ENCODE results near the gene AOC2. TPM values are rescaled to one million over a fixed set of nuclear protein-coding genes. Genes with fewer than 3 reads are reported as not detected.
A peak's percentile ranks its signal among the peaks of the same experiment; 100 is the strongest.
"Not testable (repeated sequence)": the region's sequence is repeated elsewhere in the genome, so short reads cannot be mapped to it uniquely, and the experiment has no call there.

AOC2 gene
- total RNA-seq, 1 experiment from 2014 or later = 7.1 TPM

- Mint-ChIP-seq H3K27me3 (ENCODE audit: low read depth) (no peaks in the 10 kb centered on the region), H3K27ac (peak overlapping the region in 1 of 3 experiments; percentile 25; a peak in 1 of 7 replicates), H3K4me3 (no peak overlapping the region), H3K9me3 (no peaks in the 10 kb centered on the region; a peak in 1 of 5 replicates), H3K36me3 (ENCODE audit: insufficient read depth in 1 of 3, low read depth in 3 of 3) (no peaks in the 10 kb centered on the region; a peak in 1 of 7 replicates), H3K4me1 (peaks cover 4 to 8% of the 10 kb centered on the region in 2 experiments; a peak in 2 of 4 replicates)
- H3K27me3 ChIP-seq (ENCODE audit: insufficient read depth, low read length) = no peaks in the 10 kb centered on the region
- no peaks in the 10 kb centered on the region for H3K79me1 ChIP-seq (ENCODE audit: insufficient read depth, low read depth, low read length, poor library complexity, severe bottlenecking)
- no peak overlapping the region for H2AFZ ChIP-seq (ENCODE audit: low read length)
- H3K4ac ChIP-seq (ENCODE audit: low read depth, low read length) = no peak overlapping the region
- no peak overlapping the region for H3K27ac ChIP-seq (ENCODE audit: insufficient read length, low read depth, low read length)
- no peak overlapping the region for H2BK120ac ChIP-seq (ENCODE audit: low read depth, low read length, poor library complexity, severe bottlenecking)
- no peak overlapping the region for H2BK12ac ChIP-seq (ENCODE audit: insufficient read length, low read depth, low read length)
- no peak overlapping the region for H3K4me2 ChIP-seq (ENCODE audit: insufficient read depth, insufficient read length, low read length)
- no peaks in the 10 kb centered on the region for H4K20me1 ChIP-seq (ENCODE audit: control insufficient read depth, insufficient read depth, insufficient read length)
- no CpG with 5 or more reads among the region's 8 CpGs for WGBS (ENCODE audit: extremely low coverage, insufficient read length, low lambda C conversion rate)
- H2BK15ac ChIP-seq (ENCODE audit: low read depth, low read length) = no peak overlapping the region
- H3K9ac ChIP-seq (ENCODE audit: extremely low read depth, insufficient read length, low read length) = no peak overlapping the region
- no peak overlapping the region for H2BK5ac ChIP-seq (ENCODE audit: insufficient read length, low read length)
- no peak for DNase-seq
- no peaks in the 10 kb centered on the region for H3K9me3 ChIP-seq (ENCODE audit: control insufficient read depth, low read depth, low read length)
- no peaks in the 10 kb centered on the region for H3K4me1 ChIP-seq (ENCODE audit: insufficient read depth, low read length)
- H3K56ac ChIP-seq (ENCODE audit: insufficient read length, low read depth, low read length) = no peak overlapping the region
- H4K91ac ChIP-seq (ENCODE audit: insufficient read length, low read depth, low read length) = no peak overlapping the region
- H3K23ac ChIP-seq (ENCODE audit: insufficient read length, low read depth, low read length) = no peak overlapping the region
- TF ChIP-seq CTCF (conservative IDR thresholded peaks at IDR 0.05) = no peak
- no peak overlapping the region for H4K8ac ChIP-seq (replicated peaks; ENCODE audit: insufficient read length, low read depth, low read length)
- H3T11ph ChIP-seq (ENCODE audit: low read length) = no peak overlapping the region
- no peak overlapping the region for H3K14ac ChIP-seq (ENCODE audit: insufficient read depth, low read length)
- H4K5ac ChIP-seq (ENCODE audit: insufficient read length, low read depth, low read length) = no peak overlapping the region
- H2BK20ac ChIP-seq (ENCODE audit: low read depth, low read length, poor library complexity, severe bottlenecking) = no peak overlapping the region
- no peaks in the 10 kb centered on the region for H3K79me2 ChIP-seq (ENCODE audit: insufficient read depth, low read length)
- H2AK5ac ChIP-seq (ENCODE audit: insufficient read length, low read length) = no peak overlapping the region
- H3K18ac ChIP-seq (ENCODE audit: insufficient read length, low read depth, low read length) = no peak overlapping the region
- H3K23me2 ChIP-seq (ENCODE audit: insufficient read length, low read depth, low read length, poor library complexity, severe bottlenecking) = no peaks in the 10 kb centered on the region
Measured at GRCh38 chr17:42855048-42855596, 10.7 kb downstream of the AOC2 start.

- H3K27me3 Mint-ChIP-seq (ENCODE audit: low read depth); H3K18ac ChIP-seq (ENCODE audit: insufficient read length, low read depth, low read length); H3K4ac ChIP-seq (ENCODE audit: low read depth, low read length); H2BK12ac ChIP-seq (ENCODE audit: insufficient read length, low read depth, low read length); H3K4me3 Mint-ChIP-seq; H3K4me1 ChIP-seq (ENCODE audit: insufficient read depth, low read length); H3K56ac ChIP-seq (ENCODE audit: insufficient read length, low read depth, low read length); H2BK15ac ChIP-seq (ENCODE audit: low read depth, low read length); H3K9me3 Mint-ChIP-seq; H3K79me2 ChIP-seq (ENCODE audit: insufficient read depth, low read length); H4K5ac ChIP-seq (ENCODE audit: insufficient read length, low read depth, low read length); H2AFZ ChIP-seq (ENCODE audit: low read length); H2BK20ac ChIP-seq (ENCODE audit: low read depth, low read length, poor library complexity, severe bottlenecking); H3T11ph ChIP-seq (ENCODE audit: low read length); H3K79me1 ChIP-seq (ENCODE audit: insufficient read depth, low read depth, low read length, poor library complexity, severe bottlenecking); H3K4me1 Mint-ChIP-seq; H3K4me2 ChIP-seq (ENCODE audit: insufficient read depth, insufficient read length, low read length); H4K20me1 ChIP-seq (ENCODE audit: control insufficient read depth, insufficient read depth, insufficient read length); H4K91ac ChIP-seq (ENCODE audit: insufficient read length, low read depth, low read length); DNase-seq; H3K27ac ChIP-seq (ENCODE audit: insufficient read length, low read depth, low read length); H3K27me3 ChIP-seq (ENCODE audit: insufficient read depth, low read length); H3K9me3 ChIP-seq (ENCODE audit: control insufficient read depth, low read depth, low read length); H3K14ac ChIP-seq (ENCODE audit: insufficient read depth, low read length); H3K36me3 Mint-ChIP-seq (ENCODE audit: insufficient read depth in 1 of 3, low read depth in 3 of 3); H3K23ac ChIP-seq (ENCODE audit: insufficient read length, low read depth, low read length); H4K8ac ChIP-seq (replicated peaks; ENCODE audit: insufficient read length, low read depth, low read length); H2AK5ac ChIP-seq (ENCODE audit: insufficient read length, low read length); H2BK5ac ChIP-seq (ENCODE audit: insufficient read length, low read length); H3K23me2 ChIP-seq (ENCODE audit: insufficient read length, low read depth, low read length, poor library complexity, severe bottlenecking); H3K9ac ChIP-seq (ENCODE audit: extremely low read depth, insufficient read length, low read length); H2BK120ac ChIP-seq (ENCODE audit: low read depth, low read length, poor library complexity, severe bottlenecking): not testable (repeated sequence)
- no CpG with 5 or more reads among the region's 8 CpGs for WGBS (ENCODE audit: extremely low coverage, insufficient read length, low lambda C conversion rate)
- H3K27ac Mint-ChIP-seq = peak overlapping the region in 1 of 3 experiments; percentile 77; a peak in 1 of 7 replicates
Measured at GRCh38 chr17:42856093-42856492, 11.7 kb downstream of the AOC2 start.

Data from H9 (cell line).